DMS153 treated with DMSO at 0.1 percent for 48 hours (cell line): ENCODE data around the gene CHRM4.

ENCODE experiments used
- DNase-seq: peaks from one replicate; lab custom pipeline; 2025; ENCODE audit not compliant: unreplicated experiment; lab: John Stamatoyannopoulos, UW

The CHRM4 gene

GRCh38 chr11:46404476-46405017 is 13.0 kb upstream of the CHRM4 start:
- DNase-seq: no peak

GRCh38 chr11:46402957-46403902 is 11.7 kb upstream of the CHRM4 start:
- no peak for DNase-seq

- DNase-seq: no peak
These were observed 6.0 kb upstream of the CHRM4 start for GRCh38 chr11:46397526-46397925.

GRCh38 chr11:46393759-46394158 is 2.2 kb upstream of the CHRM4 start:
- DNase-seq: no peak

GRCh38 chr11:46393231-46393616 is 1.6 kb upstream of the CHRM4 start:
- no peak for DNase-seq

GRCh38 chr11:46392421-46393230 is 1.1 kb upstream of the CHRM4 start:
- peak; percentile 60 for DNase-seq

GRCh38 chr11:46391186-46391577 is 394 bp downstream of the CHRM4 start:
- DNase-seq: no peak

- DNase-seq: no peak
These were observed 1.0 kb downstream of the CHRM4 start for GRCh38 chr11:46390331-46391171.

- peak; percentile 53 for DNase-seq
These were observed 1.9 kb downstream of the CHRM4 start for GRCh38 chr11:46389450-46390330.

- DNase-seq: no peak
These were observed 2.7 kb downstream of the CHRM4 start for GRCh38 chr11:46388619-46389449.

- DNase-seq: no peak
These were observed 3.5 kb downstream of the CHRM4 start for GRCh38 chr11:46387919-46388618.

GRCh38 chr11:46387456-46387855 is 4.1 kb downstream of the CHRM4 start:
- no peak for DNase-seq

GRCh38 chr11:46386674-46387073 is 4.9 kb downstream of the CHRM4 start:
- no peak for DNase-seq

GRCh38 chr11:46386005-46386578 is 5.5 kb downstream of the CHRM4 start:
- no peak for DNase-seq

GRCh38 chr11:46385169-46386004 is 6.2 kb downstream of the CHRM4 start:
- no peak for DNase-seq

- DNase-seq: no peak
These were observed 7.4 kb downstream of the CHRM4 start for GRCh38 chr11:46383974-46384701.

- DNase-seq: no peak
These were observed 8.2 kb downstream of the CHRM4 start for GRCh38 chr11:46383404-46383758.
